Neuronal stem cell (in vitro differentiated cells): Measurements from ENCODE around the gene CACNA2D4.

ENCODE experiments used
- DNase-seq: peaks from one replicate; pipeline ENCODE4 v3.0.0-alpha.2; 2013; ENCODE audit warnings: low spot score
- H2AFZ ChIP-seq: one replicate; pipeline ENCODE4 v1.6.1; 2013; ENCODE audit warnings: mild to moderate bottlenecking, low read length, inconsistent platforms
- H2AK5ac ChIP-seq: 2 replicates; pipeline ENCODE4 v1.6.1; 2013; ENCODE audit warnings: low read depth, mild to moderate bottlenecking, inconsistent platforms, low read length, moderate library complexity, mixed read lengths
- H2BK120ac ChIP-seq: 2 replicates; pipeline ENCODE4 v1.6.1; 2013; ENCODE audit warnings: low read depth, mild to moderate bottlenecking, inconsistent platforms, low read length, moderate library complexity, mixed read lengths
- H2BK12ac ChIP-seq: one replicate; pipeline ENCODE4 v1.6.1; 2013; ENCODE audit warnings: low read length, inconsistent platforms
- H2BK15ac ChIP-seq: 2 replicates; pipeline ENCODE4 v1.6.1; 2013; ENCODE audit warnings: mild to moderate bottlenecking, low read length, inconsistent platforms, mixed read lengths
- H2BK5ac ChIP-seq: one replicate; pipeline ENCODE4 v1.6.1; 2013; ENCODE audit warnings: inconsistent platforms, mild to moderate bottlenecking, low read length, moderate library complexity
- H3K14ac ChIP-seq: one replicate; pipeline ENCODE4 v1.6.1; 2013; ENCODE audit warnings: low read length, inconsistent platforms
- H3K18ac ChIP-seq: 2 replicates; pipeline ENCODE4 v1.6.1; 2013; ENCODE audit warnings: low read length, inconsistent platforms
- H3K23ac ChIP-seq: 2 replicates; pipeline ENCODE4 v1.6.1; 2013; ENCODE audit warnings: low read depth, mild to moderate bottlenecking, mixed read lengths, low read length, inconsistent platforms; ENCODE audit not compliant: poor library complexity
- H3K27ac ChIP-seq: replicated peaks from 3 replicates; pipeline ENCODE4 v1.5.1; 2013; ENCODE audit warnings: low read length, inconsistent platforms
- H3K27me3 ChIP-seq, 3 experiments: 2 replicates each; pipeline ENCODE4 v1.6.1; 2013; ENCODE audit warnings: low read length in 3 of 3, mild to moderate bottlenecking in 2 of 3, inconsistent platforms in 1 of 3, low read depth in 1 of 3, mixed read lengths in 1 of 3, moderate library complexity in 1 of 3; ENCODE audit not compliant: control insufficient read depth in 3 of 3, insufficient read depth in 3 of 3
- H3K36me3 ChIP-seq, 2 donors: replicated peaks in 1 of 2; 2 replicates each; pipeline ENCODE4 v1.6.1; 2013; ENCODE audit warnings: low read length in 2 of 2; ENCODE audit not compliant: control insufficient read depth in 2 of 2, insufficient read depth in 2 of 2
- H3K4ac ChIP-seq: 2 replicates; pipeline ENCODE4 v1.6.1; 2013; ENCODE audit warnings: inconsistent platforms, mild to moderate bottlenecking, low read length, moderate library complexity
- H3K4me1 ChIP-seq, 2 donors: 1 replicate in 1 of 2; 2 replicates in 1 of 2; pipeline ENCODE4 v1.6.1; 2013; ENCODE audit warnings: low read length in 2 of 2, low read depth in 1 of 2; ENCODE audit not compliant: control insufficient read depth in 2 of 2, insufficient read depth in 1 of 2
- H3K4me2 ChIP-seq: one replicate; pipeline ENCODE4 v1.6.1; 2013; ENCODE audit warnings: mild to moderate bottlenecking, low read length, inconsistent platforms; ENCODE audit not compliant: insufficient read depth, poor library complexity, severe bottlenecking
- H3K4me3 ChIP-seq, 2 donors: 2 replicates each; pipeline ENCODE4 v1.5.1; 2013; ENCODE audit warnings: low read length in 2 of 2, mild to moderate bottlenecking in 2 of 2, inconsistent platforms in 1 of 2, moderate library complexity in 1 of 2
- H3K79me1 ChIP-seq: one replicate; pipeline ENCODE4 v1.6.1; 2013; ENCODE audit warnings: low read depth, mild to moderate bottlenecking, inconsistent platforms, low read length, moderate library complexity
- H3K9ac ChIP-seq: one replicate; pipeline ENCODE4 v1.6.1; 2013; ENCODE audit warnings: mild to moderate bottlenecking, low read depth, low read length, inconsistent platforms; ENCODE audit not compliant: poor library complexity
- H3K9me3 ChIP-seq, 2 donors: replicated peaks in 1 of 2; 2 replicates each; pipeline versions ENCODE3 to v1.6.1; 2013; ENCODE audit warnings: low read length in 2 of 2, mild to moderate bottlenecking in 2 of 2, inconsistent platforms in 1 of 2, low read depth in 1 of 2, mixed read lengths in 1 of 2, moderate library complexity in 1 of 2; ENCODE audit not compliant: control insufficient read depth in 2 of 2, insufficient read depth in 1 of 2
- H4K8ac ChIP-seq: one replicate; pipeline ENCODE4 v1.6.1; 2013; ENCODE audit warnings: low read depth, mild to moderate bottlenecking, inconsistent platforms, low read length, moderate library complexity
- H4K91ac ChIP-seq: one replicate; pipeline ENCODE4 v1.6.1; 2013; ENCODE audit warnings: low read length, low read depth, mild to moderate bottlenecking, inconsistent platforms; ENCODE audit not compliant: poor library complexity
- WGBS, 2 donors: extraction: QIAGEN DNeasy Blood & Tissue Kit; methylation state at CpG; one replicate each; pipeline ENCODE4 v1.1.7; 2013; ENCODE audit warnings: missing lambda C conversion rate in 2 of 2, mixed read lengths in 1 of 2; ENCODE audit not compliant: insufficient read length in 2 of 2, insufficient replicate concordance in 1 of 2; ENCODE audit errors: extremely low coverage in 2 of 2; 5-methylcytosine and 5-hydroxymethylcytosine counted together

CACNA2D4 gene

DNA sequence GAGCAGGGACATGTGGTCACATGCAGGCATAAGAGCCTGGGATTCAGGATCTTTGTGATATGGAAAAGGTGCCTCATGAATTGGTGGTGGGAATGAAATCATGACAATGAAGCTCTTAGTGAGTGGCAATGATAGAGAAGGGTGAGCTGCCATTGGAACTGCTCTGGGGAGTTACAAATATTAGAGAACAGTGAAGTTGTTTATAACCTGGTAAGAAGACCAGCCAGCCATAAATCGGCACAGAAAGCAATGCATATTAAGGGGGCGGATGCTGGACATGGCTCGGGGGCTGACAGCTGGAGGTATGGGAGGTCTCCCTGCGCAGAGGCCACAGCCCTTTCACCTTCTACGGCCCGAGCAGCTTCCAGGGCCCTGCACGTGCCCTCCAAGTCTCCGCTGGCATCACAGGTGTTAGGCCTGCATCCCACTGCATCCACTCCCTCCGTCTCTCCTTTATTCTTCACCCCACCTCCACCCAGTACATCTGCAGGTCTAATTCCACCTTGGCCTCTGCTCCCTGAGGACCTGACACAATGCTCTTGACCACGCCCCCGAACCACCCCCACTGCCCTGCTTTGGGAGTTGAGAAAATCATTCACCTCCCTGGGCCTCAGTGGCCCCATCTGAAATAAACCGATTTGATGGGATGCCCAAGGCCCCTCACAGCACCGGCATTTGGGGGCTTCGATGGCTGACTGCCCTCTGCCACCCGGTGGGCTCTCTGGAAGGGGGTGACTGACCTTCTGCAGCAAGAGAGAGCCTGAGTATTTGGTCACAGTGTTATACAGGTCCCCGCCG, 4.1 kb downstream of the CACNA2D4 start:
- Histone ChIP-seq H4K91ac (no peak overlapping the region), H2AFZ (peak overlapping the region; percentile 28), H2AK5ac (peak overlapping the region; percentile 38), H2BK12ac (no peak overlapping the region), H3K9me3 (no peaks in the 10 kb centered on the region), H3K4me1 (peaks cover 1 to 35% of the 10 kb centered on the region in 2 donors), H2BK5ac (no peak overlapping the region), H2BK120ac (no peak overlapping the region), H3K27me3 (peaks cover 0 to 7% (median 0%) of the 10 kb centered on the region in 3 experiments), H3K14ac (no peak overlapping the region), H3K27ac (no peak overlapping the region), H3K4me3 (no peak overlapping the region), H3K18ac (peak overlapping the region; percentile 22), H3K4me2 (no peak overlapping the region), H3K9ac (no peak overlapping the region), H2BK15ac (peak overlapping the region; percentile 16), H3K36me3 (no peaks in the 10 kb centered on the region), H4K8ac (no peak overlapping the region), H3K79me1 (peaks cover 2% of the 10 kb centered on the region), H3K4ac (no peak overlapping the region), H3K23ac (no peak overlapping the region)
- WGBS, 2 donors = no CpG with 5 or more reads among the region's 17 CpGs
- no peak for DNase-seq

GRCh38 chr12:1913377-1914113, 4.9 kb downstream of the CACNA2D4 start:
- H3K9me3 ChIP-seq = no peaks in the 10 kb centered on the region
- no peak overlapping the region for H2AK5ac ChIP-seq
- H4K91ac ChIP-seq = no peak overlapping the region
- H2AFZ ChIP-seq = peak overlapping the region; percentile 28
- no peak overlapping the region for H4K8ac ChIP-seq
- WGBS, 2 donors = no CpG with 5 or more reads among the region's 12 CpGs
- no peak overlapping the region for H3K23ac ChIP-seq
- H3K9ac ChIP-seq = no peak overlapping the region
- no peak overlapping the region for H3K4me3 ChIP-seq
- no peaks in the 10 kb centered on the region for H3K36me3 ChIP-seq
- no peak overlapping the region for H3K27ac ChIP-seq
- H3K79me1 ChIP-seq = peaks cover 2% of the 10 kb centered on the region
- H2BK15ac ChIP-seq = peak overlapping the region; percentile 16
- peaks cover 0 to 7% (median 0%) of the 10 kb centered on the region in 3 experiments for H3K27me3 ChIP-seq
- H3K18ac ChIP-seq = peak overlapping the region; percentile 22
- DNase-seq = no peak
- H3K4me2 ChIP-seq = no peak overlapping the region
- no peak overlapping the region for H3K14ac ChIP-seq
- peaks cover 1 to 28% of the 10 kb centered on the region in 2 donors for H3K4me1 ChIP-seq
- H3K4ac ChIP-seq = no peak overlapping the region
- no peak overlapping the region for H2BK120ac ChIP-seq
- H2BK12ac ChIP-seq = no peak overlapping the region
- no peak overlapping the region for H2BK5ac ChIP-seq

DNA sequence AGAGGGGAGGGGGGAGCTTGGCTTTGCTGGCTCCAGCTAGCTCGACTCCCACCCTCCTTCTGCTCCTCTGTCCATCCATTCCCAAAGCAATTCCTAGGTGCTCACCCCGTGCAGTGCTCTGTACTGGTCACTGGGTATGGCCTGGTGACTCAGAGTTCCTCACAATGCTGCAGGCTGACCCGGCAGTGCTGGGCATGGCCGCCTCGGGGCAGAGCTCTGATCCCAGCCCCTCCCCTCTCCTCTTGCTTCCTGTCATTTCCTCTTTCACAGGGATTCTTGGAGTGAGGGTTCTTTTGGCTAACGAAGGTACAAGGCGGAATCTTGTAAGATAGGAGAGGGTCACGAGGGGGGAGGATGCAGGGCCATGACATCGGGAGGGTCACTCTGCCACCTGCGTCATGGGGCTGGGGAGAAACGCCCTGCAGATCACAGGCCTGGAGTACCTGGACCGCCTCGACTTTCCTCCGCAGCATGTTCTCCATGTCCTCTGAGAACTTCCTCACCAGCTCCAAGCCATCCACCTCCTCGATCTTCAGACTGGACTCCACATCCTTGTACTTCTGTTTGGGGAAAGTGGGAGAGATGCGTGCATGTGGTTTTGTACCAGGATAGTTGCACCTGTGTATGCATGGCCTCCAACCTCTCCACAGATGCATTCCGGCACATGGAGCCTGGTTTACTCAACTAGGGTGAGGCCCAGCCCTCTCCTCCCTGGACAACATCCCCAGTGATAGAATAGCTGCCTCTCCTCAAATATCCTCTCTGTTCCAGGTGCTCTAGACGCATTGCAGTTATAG, 5.7 kb downstream of the CACNA2D4 start:
- H3K4me2 ChIP-seq = no peak overlapping the region
- no peak overlapping the region for H3K14ac ChIP-seq
- no peak for DNase-seq
- H4K91ac ChIP-seq = no peak overlapping the region
- H3K9me3 ChIP-seq = no peaks in the 10 kb centered on the region
- no peak overlapping the region for H3K23ac ChIP-seq
- H3K4me3 ChIP-seq = no peak overlapping the region
- peaks cover 2% of the 10 kb centered on the region for H3K79me1 ChIP-seq
- no peak overlapping the region for H4K8ac ChIP-seq
- H2AK5ac ChIP-seq = peak overlapping the region; percentile 86
- peaks cover 1 to 22% of the 10 kb centered on the region in 2 donors for H3K4me1 ChIP-seq
- no peak overlapping the region for H3K27ac ChIP-seq
- H3K36me3 ChIP-seq = no peaks in the 10 kb centered on the region
- H3K4ac ChIP-seq = no peak overlapping the region
- WGBS, 2 donors = no CpG with 5 or more reads among the region's 18 CpGs
- H3K9ac ChIP-seq = no peak overlapping the region
- H2AFZ ChIP-seq = peak overlapping the region; percentile 77
- H3K27me3 ChIP-seq = peaks cover 0 to 7% (median 0%) of the 10 kb centered on the region in 3 experiments
- H2BK5ac ChIP-seq = no peak overlapping the region
- peak overlapping the region; percentile 71 for H2BK15ac ChIP-seq
- H3K18ac ChIP-seq = peak overlapping the region; percentile 80
- H2BK12ac ChIP-seq = no peak overlapping the region
- H2BK120ac ChIP-seq = no peak overlapping the region
